ENCODE measurements around the gene FUT6.
"Not testable (repeated sequence)": the region's sequence is repeated elsewhere in the genome, so short reads cannot be mapped to it uniquely, and the experiment has no call there.

- TF ChIP-seq RARB (CRISPR knock-in tag; IDR thresholded peaks at IDR 0.05); TOX (CRISPR knock-in tag; IDR thresholded peaks at IDR 0.05; ENCODE audit: borderline replicate concordance); CSRNP3 (CRISPR knock-in tag; IDR thresholded peaks at IDR 0.05); ZNF70 (CRISPR knock-in tag; IDR thresholded peaks at IDR 0.05); BACH2 (CRISPR knock-in tag; IDR thresholded peaks at IDR 0.05; ENCODE audit: borderline replicate concordance); PATZ1 (CRISPR knock-in tag; IDR thresholded peaks at IDR 0.05; ENCODE audit: borderline replicate concordance); ZNF565 (CRISPR knock-in tag; conservative IDR thresholded peaks at IDR 0.05; ENCODE audit: low read depth); GLIS3 (CRISPR knock-in tag; IDR thresholded peaks at IDR 0.05); TSHZ2 (CRISPR knock-in tag; IDR thresholded peaks at IDR 0.05): not testable (repeated sequence)
- TF ChIP-seq, protein P1, sequence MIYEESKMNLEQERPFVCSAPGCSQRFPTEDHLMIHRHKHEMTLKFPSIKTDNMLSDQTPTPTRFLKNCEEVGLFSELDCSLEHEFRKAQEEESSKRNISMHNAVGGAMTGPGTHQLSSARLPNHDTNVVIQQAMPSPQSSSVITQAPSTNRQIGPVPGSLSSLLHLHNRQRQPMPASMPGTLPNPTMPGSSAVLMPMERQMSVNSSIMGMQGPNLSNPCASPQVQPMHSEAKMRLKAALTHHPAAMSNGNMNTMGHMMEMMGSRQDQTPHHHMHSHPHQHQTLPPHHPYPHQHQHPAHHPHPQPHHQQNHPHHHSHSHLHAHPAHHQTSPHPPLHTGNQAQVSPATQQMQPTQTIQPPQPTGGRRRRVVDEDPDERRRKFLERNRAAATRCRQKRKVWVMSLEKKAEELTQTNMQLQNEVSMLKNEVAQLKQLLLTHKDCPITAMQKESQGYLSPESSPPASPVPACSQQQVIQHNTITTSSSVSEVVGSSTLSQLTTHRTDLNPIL (CRISPR knock-in tag; IDR thresholded peaks at IDR 0.05; ENCODE audit: low read depth), result not testable (repeated sequence)
These were observed 8.3 kb upstream of the FUT6 start for GRCh38 chr19:5847846-5848245.
